IMR-90 (cell line): ENCODE results near the gene ZFR.

Experiments
- CHD1 ChIP-seq: IDR thresholded peaks from 2 replicates; pipeline ENCODE4 v1.6.1; 2012; ENCODE audit warnings: low read depth, low read length, improper control_type of control experiment
- CTCF ChIP-seq: conservative IDR thresholded peaks from 2 replicates; pipeline ENCODE4 v1.5.1; 2012; ENCODE audit warnings: mild to moderate bottlenecking, low read depth, low read length, improper control_type of control experiment
- ELK1 ChIP-seq: fragments of 150-350 bp; IDR thresholded peaks from 2 replicates; pipeline ENCODE4 v1.6.1; 2016; ENCODE audit warnings: low read depth, mild to moderate bottlenecking, low read length, moderate library complexity, borderline replicate concordance
- FOS ChIP-seq: fragments of 150-350 bp; IDR thresholded peaks from 2 replicates; pipeline ENCODE4 v1.6.1; 2016; ENCODE audit warnings: low read depth, low read length
- MAFK ChIP-seq: IDR thresholded peaks from 2 replicates; pipeline ENCODE4 v1.6.1; 2012; ENCODE audit warnings: low read depth, low read length, improper control_type of control experiment
- MAZ ChIP-seq: IDR thresholded peaks from 2 replicates; pipeline ENCODE4 v1.6.1; 2012; ENCODE audit warnings: low read depth, mild to moderate bottlenecking, low read length, improper control_type of control experiment, moderate library complexity, borderline replicate concordance
- POLR2A ChIP-seq: IDR thresholded peaks from 2 replicates; pipeline ENCODE4 v1.6.1; 2012; ENCODE audit warnings: mild to moderate bottlenecking, low read depth, low read length
- RCOR1 ChIP-seq: IDR thresholded peaks from 2 replicates; pipeline ENCODE4 v1.6.1; 2012; ENCODE audit warnings: mild to moderate bottlenecking, low read length, improper control_type of control experiment; ENCODE audit not compliant: insufficient replicate concordance
- RFX5 ChIP-seq: IDR thresholded peaks from 2 replicates; pipeline ENCODE4 v1.8.0; 2012; ENCODE audit warnings: low read depth, mild to moderate bottlenecking, low read length, moderate library complexity
- SMC3 ChIP-seq: fragments of 150-350 bp; IDR thresholded peaks from 2 replicates; pipeline ENCODE4 v1.6.1; 2016; ENCODE audit warnings: low read depth, mild to moderate bottlenecking, antibody characterized with exemption, low read length, moderate library complexity
- USF2 ChIP-seq: fragments of 150-350 bp; IDR thresholded peaks from 2 replicates; pipeline ENCODE4 v1.6.1; 2017; ENCODE audit warnings: mild to moderate bottlenecking, antibody characterized with exemption, low read length, low read depth

- TF ChIP-seq FOS (no peak), RCOR1 (no peak), CTCF (no peak), POLR2A (no peak), SMC3 (no peak), RFX5 (no peak), CHD1 (no peak), MAFK (no peak), MAZ (no peak), USF2 (no peak), ELK1 (no peak)
Observed at GRCh38 chr5:32434221-32434620, 10.3 kb downstream of the ZFR start.
